A549 (cell line): Measurements from ENCODE around the gene APP. TPM values are rescaled to one million over a fixed set of nuclear protein-coding genes. Genes with fewer than 3 reads are reported as not detected.

Source experiments
- ATAC-seq, 2 experiments: fragments of 200-7000 bp in 1 of 2; fragments of >200 bp in 1 of 2; cut with Nextera tagmentation in 1 of 2; cut with Tn5 transposase in 1 of 2; 3 replicates each; pipeline versions ENCODE4 v1.8.0 to v1.9.1; 2018 to 2020; ENCODE audit warnings: mild to moderate bottlenecking in 1 of 2, moderate library complexity in 1 of 2
- CTCF ChIA-PET: fragments of 300-600 bp; sonication (Branson Sonifier 250); formaldehyde crosslinking; extraction: SDS; loops from one replicate; lab custom pipeline; 2021; ENCODE audit warnings: antibody characterized with exemption, inconsistent platforms; lab: Yijun Ruan, JAX
- POLR2A ChIA-PET: fragments of 350-600 bp; formaldehyde crosslinking; extraction: SDS; loops from one replicate; lab custom pipeline; 2021; ENCODE audit warnings: antibody characterized with exemption, inconsistent platforms; lab: Yijun Ruan, JAX
- DNase-seq, 2 experiments: peaks; one replicate each; pipeline versions ENCODE4 v3.0.0 to v3.0.0-alpha.2; 2011 to 2016; ENCODE audit warnings: low read depth in 1 of 2, low spot score in 1 of 2
- FAIRE-seq: peaks from 2 replicates; lab custom pipeline; 2011; peaks lifted over from hg19 to GRCh38; lab: Jason Lieb, UNC
- H3K27ac ChIP-seq, 2 experiments: fragments of >200 bp; sonication (Bioruptor Twin); formaldehyde crosslinking; 3 replicates each; pipeline ENCODE4 v1.5.1; 2016 to 2017
- H3K4me1 ChIP-seq: fragments of >200 bp; sonication (Bioruptor Twin); formaldehyde crosslinking; 3 replicates; pipeline ENCODE4 v1.6.1; 2016
- H3K4me2 ChIP-seq: fragments of >200 bp; sonication (Bioruptor Twin); formaldehyde crosslinking; 3 replicates; pipeline ENCODE4 v1.6.1; 2016
- H3K4me3 ChIP-seq: fragments of >200 bp; sonication (Bioruptor Twin); formaldehyde crosslinking; 3 replicates; pipeline ENCODE4 v1.5.1; 2016
- H3K9me3 ChIP-seq: fragments of >200 bp; sonication (Bioruptor Twin); formaldehyde crosslinking; 3 replicates; pipeline ENCODE4 v1.6.1; 2016
- BHLHE40 ChIP-seq: IDR thresholded peaks from 2 replicates; pipeline ENCODE4 v1.6.1; 2012; ENCODE audit warnings: low read depth, low read length, inconsistent platforms
- CBX2 ChIP-seq: fragments of 200-600 bp; sonication (generic); IDR thresholded peaks from 2 replicates; pipeline ENCODE4 v1.6.1; 2016; ENCODE audit warnings: low read depth, mild to moderate bottlenecking, borderline replicate concordance
- CHD2 ChIP-seq: fragments of 150-350 bp; IDR thresholded peaks from 2 replicates; pipeline ENCODE4 v1.6.1; 2014; ENCODE audit warnings: low read length; ENCODE audit not compliant: partially characterized antibody
- CHD4 ChIP-seq: fragments of 200-600 bp; sonication (generic); IDR thresholded peaks from 2 replicates; pipeline ENCODE4 v1.6.1; 2016; ENCODE audit warnings: antibody characterized with exemption, mild to moderate bottlenecking, borderline replicate concordance
- ESRRA ChIP-seq: fragments of 150-350 bp; IDR thresholded peaks from 2 replicates; pipeline ENCODE4 v1.6.1; 2014; ENCODE audit warnings: mild to moderate bottlenecking, low read length, borderline replicate concordance
- FOXS1 ChIP-seq: fragments of 250-450 bp; sonication (Bioruptor Pico); IDR thresholded peaks from 2 replicates; pipeline ENCODE4 v1.5.0; 2020; ENCODE audit warnings: mild to moderate bottlenecking, moderate library complexity
- GATA3 ChIP-seq: IDR thresholded peaks from 2 replicates; pipeline ENCODE4 v1.6.1; 2012; ENCODE audit warnings: borderline replicate concordance
- HDAC2 ChIP-seq: fragments of 200-600 bp; sonication (generic); IDR thresholded peaks from 2 replicates; pipeline ENCODE4 v1.6.1; 2016
- HEYL ChIP-seq: fragments of 250-450 bp; sonication (Bioruptor Pico); IDR thresholded peaks from 2 replicates; pipeline ENCODE4 v1.8.0; 2021; ENCODE audit warnings: mild to moderate bottlenecking, moderate library complexity
- NFE2L2 ChIP-seq: fragments of 150-350 bp; conservative IDR thresholded peaks from 2 replicates; pipeline ENCODE4 v1.6.1; 2014; ENCODE audit warnings: low read length
- NPAS2 ChIP-seq: fragments of 250-450 bp; sonication (Bioruptor Pico); IDR thresholded peaks from 2 replicates; pipeline ENCODE4 v1.8.0; 2022; ENCODE audit warnings: mild to moderate bottlenecking, moderate library complexity, borderline replicate concordance
- POLR2AphosphoS2 ChIP-seq: conservative IDR thresholded peaks from 2 replicates; pipeline ENCODE4 v1.6.1; 2012; ENCODE audit warnings: low read length, improper control_type of control experiment, inconsistent platforms
- RARB ChIP-seq: fragments of 250-450 bp; sonication (Bioruptor Pico); IDR thresholded peaks from 2 replicates; pipeline ENCODE4 v1.8.0; 2021; ENCODE audit warnings: mild to moderate bottlenecking, moderate library complexity
- RCOR1 ChIP-seq: fragments of 150-350 bp; IDR thresholded peaks from 2 replicates; pipeline ENCODE4 v1.6.1; 2014; ENCODE audit warnings: antibody characterized with exemption, low read length, low read depth
- RFX5 ChIP-seq: fragments of 450-650 bp; IDR thresholded peaks from 2 replicates; pipeline ENCODE4 v1.7.1; 2014; ENCODE audit warnings: antibody characterized with exemption, mild to moderate bottlenecking, moderate library complexity
- RNF2 ChIP-seq: fragments of 200-600 bp; sonication (generic); IDR thresholded peaks from 2 replicates; pipeline ENCODE4 v1.6.1; 2016; ENCODE audit warnings: low read depth, mild to moderate bottlenecking, antibody characterized with exemption, moderate library complexity, borderline replicate concordance
- whole genome bisulfite sequencing: methylation state at CpG from one replicate; pipeline ENCODE4 v1.1.6; 2017; ENCODE audit errors: missing lambda C conversion rate; 5-methylcytosine and 5-hydroxymethylcytosine counted together
- polyA plus RNA-seq, 4 experiments: library from polyadenylated mRNA; depleted of rRNA in 3 of 4; stranded (reverse); fragments of >200 nt; fragmentation: RNase III in 1 of 4; extraction: RNeasy Plus Mini Kit Qiagen cat#74134 plus additional on column Dnase treatment in 1 of 4; gene quantifications; 2 replicates in 3 of 4; 3 replicates in 1 of 4; pipeline ENCODE4 v1.2.3, GENCODE V29; 2011 to 2017
- TF ChIP-seq, protein P1 (sequence below): IDR thresholded peaks from 2 replicates; pipeline ENCODE4 v1.6.1; 2012
- TF ChIP-seq, protein P2 (sequence below): fragments of 450-650 bp; IDR thresholded peaks from 2 replicates; pipeline ENCODE4 v1.6.1; 2014; ENCODE audit warnings: antibody characterized with exemption
- TF ChIP-seq, protein P3 (sequence below): IDR thresholded peaks from 2 replicates; pipeline ENCODE4 v1.6.1; 2012
- TF ChIP-seq, protein P4 (sequence below): fragments of 200-600 bp; sonication (generic); IDR thresholded peaks from 2 replicates; pipeline ENCODE4 v1.6.1; 2016; ENCODE audit warnings: antibody characterized with exemption, mild to moderate bottlenecking, moderate library complexity
- TF ChIP-seq, protein P5 (sequence below): fragments of 150-350 bp; IDR thresholded peaks from 2 replicates; pipeline ENCODE4 v1.6.1; 2014; ENCODE audit warnings: low read depth, mild to moderate bottlenecking, low read length

The APP gene
- polyA plus RNA-seq, 2 of the 4 experiments (the other 2 are of a cell fraction) = 540 to 565 TPM

DNA sequence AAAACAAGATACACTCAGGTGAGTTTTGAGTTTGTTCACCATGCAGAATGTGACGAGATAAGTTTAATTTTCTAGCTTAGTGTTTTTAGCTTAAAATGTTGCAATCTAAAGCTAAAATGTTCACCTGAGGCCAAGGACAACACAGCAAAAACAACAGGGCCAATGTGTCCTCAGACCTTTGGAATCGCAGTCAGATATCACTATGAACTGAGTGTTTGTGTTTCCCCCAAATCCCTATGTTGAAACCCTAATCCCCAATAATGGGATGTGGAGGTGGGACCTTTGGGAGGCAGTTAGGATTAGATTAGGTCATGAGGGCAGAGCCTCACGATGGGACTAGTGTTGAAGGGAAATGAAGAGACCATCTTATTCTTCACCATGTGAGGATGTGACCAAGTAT is 291.4 kb downstream of the APP start (continued):
- TF ChIP-seq, protein P1, sequence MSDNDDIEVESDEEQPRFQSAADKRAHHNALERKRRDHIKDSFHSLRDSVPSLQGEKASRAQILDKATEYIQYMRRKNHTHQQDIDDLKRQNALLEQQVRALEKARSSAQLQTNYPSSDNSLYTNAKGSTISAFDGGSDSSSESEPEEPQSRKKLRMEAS = no peak
- no peak for TF ChIP-seq NPAS2
- TF ChIP-seq, protein P2, sequence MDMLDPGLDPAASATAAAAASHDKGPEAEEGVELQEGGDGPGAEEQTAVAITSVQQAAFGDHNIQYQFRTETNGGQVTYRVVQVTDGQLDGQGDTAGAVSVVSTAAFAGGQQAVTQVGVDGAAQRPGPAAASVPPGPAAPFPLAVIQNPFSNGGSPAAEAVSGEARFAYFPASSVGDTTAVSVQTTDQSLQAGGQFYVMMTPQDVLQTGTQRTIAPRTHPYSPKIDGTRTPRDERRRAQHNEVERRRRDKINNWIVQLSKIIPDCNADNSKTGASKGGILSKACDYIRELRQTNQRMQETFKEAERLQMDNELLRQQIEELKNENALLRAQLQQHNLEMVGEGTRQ = no peak

DNA sequence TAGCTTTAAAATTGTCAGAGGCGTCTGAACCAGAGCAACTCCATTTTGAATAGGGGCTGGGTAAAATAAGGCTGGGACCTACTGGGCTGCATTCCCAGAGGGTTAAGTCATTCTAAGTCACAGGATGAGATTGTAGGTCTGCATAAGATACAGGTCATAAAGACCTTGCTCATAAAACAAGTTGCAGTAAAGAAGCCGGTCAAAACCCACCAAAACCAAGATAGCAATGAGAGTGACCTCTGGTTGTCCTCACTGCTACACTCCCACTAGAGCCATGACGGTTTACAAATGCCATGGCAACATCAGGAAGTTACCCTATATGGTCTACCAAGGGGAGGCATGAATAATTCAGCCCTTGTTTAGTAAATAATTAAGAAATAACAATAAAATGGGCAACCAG is 292.2 kb downstream of the APP start:
- FAIRE-seq = no peak
- no peak overlapping the region for H3K4me3 ChIP-seq
- no peak overlapping the region for H3K4me2 ChIP-seq
- CTCF ChIA-PET = no interaction called here
- WGBS = 90% methylated on average over 3 of the region's 3 CpGs
- no peak for DNase-seq
- no peaks in the 10 kb centered on the region for H3K9me3 ChIP-seq
- no peak for ATAC-seq
- H3K27ac ChIP-seq = no peak overlapping the region
- H3K4me1 ChIP-seq = no peaks in the 10 kb centered on the region
- TF ChIP-seq, protein P1 = no peak
- TF ChIP-seq NPAS2 = no peak
- no peak for TF ChIP-seq HDAC2
- no peak for TF ChIP-seq FOXS1 (CRISPR knock-in tag)
- no peak for TF ChIP-seq POLR2AphosphoS2
- TF ChIP-seq, protein P3, sequence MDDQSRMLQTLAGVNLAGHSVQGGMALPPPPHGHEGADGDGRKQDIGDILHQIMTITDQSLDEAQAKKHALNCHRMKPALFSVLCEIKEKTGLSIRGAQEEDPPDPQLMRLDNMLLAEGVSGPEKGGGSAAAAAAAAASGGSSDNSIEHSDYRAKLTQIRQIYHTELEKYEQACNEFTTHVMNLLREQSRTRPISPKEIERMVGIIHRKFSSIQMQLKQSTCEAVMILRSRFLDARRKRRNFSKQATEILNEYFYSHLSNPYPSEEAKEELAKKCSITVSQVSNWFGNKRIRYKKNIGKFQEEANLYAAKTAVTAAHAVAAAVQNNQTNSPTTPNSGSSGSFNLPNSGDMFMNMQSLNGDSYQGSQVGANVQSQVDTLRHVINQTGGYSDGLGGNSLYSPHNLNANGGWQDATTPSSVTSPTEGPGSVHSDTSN = no peak
- TF ChIP-seq, protein P4, sequence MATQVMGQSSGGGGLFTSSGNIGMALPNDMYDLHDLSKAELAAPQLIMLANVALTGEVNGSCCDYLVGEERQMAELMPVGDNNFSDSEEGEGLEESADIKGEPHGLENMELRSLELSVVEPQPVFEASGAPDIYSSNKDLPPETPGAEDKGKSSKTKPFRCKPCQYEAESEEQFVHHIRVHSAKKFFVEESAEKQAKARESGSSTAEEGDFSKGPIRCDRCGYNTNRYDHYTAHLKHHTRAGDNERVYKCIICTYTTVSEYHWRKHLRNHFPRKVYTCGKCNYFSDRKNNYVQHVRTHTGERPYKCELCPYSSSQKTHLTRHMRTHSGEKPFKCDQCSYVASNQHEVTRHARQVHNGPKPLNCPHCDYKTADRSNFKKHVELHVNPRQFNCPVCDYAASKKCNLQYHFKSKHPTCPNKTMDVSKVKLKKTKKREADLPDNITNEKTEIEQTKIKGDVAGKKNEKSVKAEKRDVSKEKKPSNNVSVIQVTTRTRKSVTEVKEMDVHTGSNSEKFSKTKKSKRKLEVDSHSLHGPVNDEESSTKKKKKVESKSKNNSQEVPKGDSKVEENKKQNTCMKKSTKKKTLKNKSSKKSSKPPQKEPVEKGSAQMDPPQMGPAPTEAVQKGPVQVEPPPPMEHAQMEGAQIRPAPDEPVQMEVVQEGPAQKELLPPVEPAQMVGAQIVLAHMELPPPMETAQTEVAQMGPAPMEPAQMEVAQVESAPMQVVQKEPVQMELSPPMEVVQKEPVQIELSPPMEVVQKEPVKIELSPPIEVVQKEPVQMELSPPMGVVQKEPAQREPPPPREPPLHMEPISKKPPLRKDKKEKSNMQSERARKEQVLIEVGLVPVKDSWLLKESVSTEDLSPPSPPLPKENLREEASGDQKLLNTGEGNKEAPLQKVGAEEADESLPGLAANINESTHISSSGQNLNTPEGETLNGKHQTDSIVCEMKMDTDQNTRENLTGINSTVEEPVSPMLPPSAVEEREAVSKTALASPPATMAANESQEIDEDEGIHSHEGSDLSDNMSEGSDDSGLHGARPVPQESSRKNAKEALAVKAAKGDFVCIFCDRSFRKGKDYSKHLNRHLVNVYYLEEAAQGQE = no peak
- no peak for TF ChIP-seq ESRRA
- no peak for TF ChIP-seq CHD4
- no peak for TF ChIP-seq HEYL (CRISPR knock-in tag)
- TF ChIP-seq CBX2 = no peak
- TF ChIP-seq RNF2 = no peak
- TF ChIP-seq RCOR1 = no peak
- no peak for TF ChIP-seq RFX5
- TF ChIP-seq RARB (CRISPR knock-in tag) = no peak
- no peak for TF ChIP-seq BHLHE40
- TF ChIP-seq CHD2 = no peak
- no peak for TF ChIP-seq GATA3
- TF ChIP-seq NFE2L2 = no peak
- TF ChIP-seq, protein P5, sequence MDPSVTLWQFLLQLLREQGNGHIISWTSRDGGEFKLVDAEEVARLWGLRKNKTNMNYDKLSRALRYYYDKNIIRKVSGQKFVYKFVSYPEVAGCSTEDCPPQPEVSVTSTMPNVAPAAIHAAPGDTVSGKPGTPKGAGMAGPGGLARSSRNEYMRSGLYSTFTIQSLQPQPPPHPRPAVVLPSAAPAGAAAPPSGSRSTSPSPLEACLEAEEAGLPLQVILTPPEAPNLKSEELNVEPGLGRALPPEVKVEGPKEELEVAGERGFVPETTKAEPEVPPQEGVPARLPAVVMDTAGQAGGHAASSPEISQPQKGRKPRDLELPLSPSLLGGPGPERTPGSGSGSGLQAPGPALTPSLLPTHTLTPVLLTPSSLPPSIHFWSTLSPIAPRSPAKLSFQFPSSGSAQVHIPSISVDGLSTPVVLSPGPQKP = no peak
- TF ChIP-seq, all 56 proteins: peak for 0
- POLR2A ChIA-PET = no interaction called here
